Umbilical cord (tissue), 2 donors: Measurements from ENCODE around the gene DTNA. TPM values are rescaled to one million over a fixed set of nuclear protein-coding genes. Genes with fewer than 3 reads are reported as not detected.
A peak's percentile ranks its signal among the peaks of the same experiment; 100 is the strongest.
"Not testable (repeated sequence)": the region's sequence is repeated elsewhere in the genome, so short reads cannot be mapped to it uniquely, and the experiment has no call there.

Experiments used
- DNase-seq: peaks from one replicate; pipeline ENCODE4 v3.0.0-alpha.2; 2015; ENCODE audit warnings: low spot score
- total RNA-seq: library from RNA; depleted of rRNA; stranded (reverse); fragments of >200 nt; gene quantifications from one replicate; pipeline ENCODE4 v1.2.3, GENCODE V29; 2014; ENCODE audit warnings: low replicate concordance; ENCODE audit not compliant: insufficient read depth

Gene DTNA
- total RNA-seq, 1 donor from 2014 or later, result 82.8 TPM

- no peak for DNase-seq
These were observed 177.9 kb downstream of the DTNA start for GRCh38 chr18:34887881-34888580.

GRCh38 chr18:34890486-34891085 lies 180.5 kb downstream of the DTNA start:
- DNase-seq, result no peak

- no peak for DNase-seq
These were observed 182.3 kb downstream of the DTNA start for GRCh38 chr18:34892379-34892778.

- DNase-seq, result no peak
These were observed 183.1 kb downstream of the DTNA start for GRCh38 chr18:34893239-34893638.

- no peak for DNase-seq
These were observed 191.2 kb downstream of the DTNA start for GRCh38 chr18:34901299-34901698.

- DNase-seq, result no peak
These were observed 194.9 kb downstream of the DTNA start for GRCh38 chr18:34904994-34905393.

GRCh38 chr18:34906985-34907384 lies 196.9 kb downstream of the DTNA start:
- DNase-seq, result not testable (repeated sequence)

- no peak for DNase-seq
These were observed 199.7 kb downstream of the DTNA start for GRCh38 chr18:34909637-34910364.

GRCh38 chr18:34911081-34911480 lies 201.0 kb downstream of the DTNA start:
- DNase-seq, result no peak

GRCh38 chr18:34911661-34912384 lies 201.7 kb downstream of the DTNA start:
- peak; percentile 29 for DNase-seq

- DNase-seq, result no peak
These were observed 204.0 kb downstream of the DTNA start for GRCh38 chr18:34913837-34914661.

GRCh38 chr18:34915046-34915445 lies 204.9 kb downstream of the DTNA start:
- DNase-seq, result no peak

- DNase-seq, result not testable (repeated sequence)
These were observed 206.4 kb downstream of the DTNA start for GRCh38 chr18:34916539-34916938.

GRCh38 chr18:34918856-34919255 lies 208.8 kb downstream of the DTNA start:
- no peak for DNase-seq

GRCh38 chr18:34921226-34921625 lies 211.1 kb downstream of the DTNA start:
- no peak for DNase-seq

- DNase-seq, result no peak
These were observed 211.8 kb downstream of the DTNA start for GRCh38 chr18:34921811-34922385.

GRCh38 chr18:34922594-34922993 lies 212.5 kb downstream of the DTNA start:
- DNase-seq, result not testable (repeated sequence)

- DNase-seq, result no peak
These were observed 213.8 kb downstream of the DTNA start for GRCh38 chr18:34923911-34924310.

GRCh38 chr18:34926683-34927082 lies 216.6 kb downstream of the DTNA start:
- DNase-seq, result no peak

GRCh38 chr18:34928088-34928753 lies 218.1 kb downstream of the DTNA start:
- DNase-seq, result no peak
